Umbilical cord (tissue), 2 donors: Measurements from ENCODE around the gene MED9. TPM values are rescaled to one million over a fixed set of nuclear protein-coding genes. Genes with fewer than 3 reads are reported as not detected.
"Not testable (repeated sequence)": the region's sequence is repeated elsewhere in the genome, so short reads cannot be mapped to it uniquely, and the experiment has no call there.

Experiments used
- DNase-seq: peaks from one replicate; pipeline ENCODE4 v3.0.0-alpha.2; 2015; ENCODE audit warnings: low spot score
- total RNA-seq: library from RNA; depleted of rRNA; stranded (reverse); fragments of >200 nt; gene quantifications from one replicate; pipeline ENCODE4 v1.2.3, GENCODE V29; 2014; ENCODE audit warnings: low replicate concordance; ENCODE audit not compliant: insufficient read depth

The MED9 gene
- total RNA-seq, 1 donor from 2014 or later, result 24.1 TPM

DNA sequence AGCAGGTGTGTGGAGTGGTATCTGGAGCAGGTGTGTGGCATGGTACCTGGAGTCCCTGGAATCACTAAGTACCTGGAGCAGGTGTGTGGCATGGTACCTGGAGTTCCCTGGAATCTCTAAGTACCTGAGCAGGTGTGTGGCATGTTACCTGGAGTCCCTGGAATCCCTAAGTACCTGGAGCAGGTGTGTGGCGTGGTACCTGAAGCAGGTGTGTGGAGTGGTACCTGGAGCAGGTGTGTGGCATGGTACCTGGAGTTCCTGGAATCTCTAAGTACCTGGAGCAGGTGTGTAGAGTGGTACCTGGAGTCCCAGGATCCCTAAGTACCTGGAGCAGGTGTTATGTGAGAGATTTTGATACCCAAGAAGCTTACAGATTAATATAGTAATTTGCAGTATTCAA, 22.1 kb upstream of the MED9 start:
- not testable (repeated sequence) for DNase-seq

DNA sequence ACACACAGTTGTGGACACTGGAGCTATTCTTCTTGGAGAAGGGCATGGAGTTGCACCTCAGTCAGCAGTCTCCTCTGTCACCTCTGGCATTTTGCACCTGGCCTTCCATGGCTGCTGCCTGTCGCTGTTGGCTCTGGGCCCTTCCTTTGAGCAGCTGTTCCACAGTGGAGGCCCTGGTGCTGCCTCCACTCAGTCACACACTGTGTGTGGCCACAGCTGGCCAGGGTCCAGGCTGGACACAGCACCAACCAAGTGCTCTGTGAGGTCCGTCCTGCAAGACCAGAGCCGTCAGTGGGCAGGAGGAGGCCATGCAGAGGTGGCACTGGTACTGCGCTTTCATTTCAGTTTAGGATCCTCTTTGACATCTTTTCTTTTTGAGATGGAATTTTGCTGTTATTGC, 21.6 kb upstream of the MED9 start:
- no peak for DNase-seq

DNA sequence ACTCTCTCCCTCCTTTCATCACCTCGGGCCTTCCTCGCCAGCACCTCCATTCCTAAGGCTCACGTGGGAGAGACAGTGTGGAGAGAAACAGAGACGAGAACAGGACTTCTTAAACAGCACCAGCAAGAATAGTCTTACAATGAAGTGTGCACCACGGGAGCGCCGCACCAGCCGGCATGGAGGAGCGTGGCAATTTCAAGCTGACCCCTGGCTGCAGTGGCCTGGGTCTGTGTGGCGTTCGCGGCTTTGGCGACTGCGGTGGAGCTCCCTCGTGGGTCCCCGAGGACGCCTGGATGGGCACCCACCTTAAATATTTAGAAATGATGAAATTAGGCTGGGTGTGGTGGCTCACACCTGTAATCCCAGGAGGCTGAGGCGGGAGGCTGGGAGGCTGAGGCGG, 20.5 kb upstream of the MED9 start:
- DNase-seq, result no peak

DNA sequence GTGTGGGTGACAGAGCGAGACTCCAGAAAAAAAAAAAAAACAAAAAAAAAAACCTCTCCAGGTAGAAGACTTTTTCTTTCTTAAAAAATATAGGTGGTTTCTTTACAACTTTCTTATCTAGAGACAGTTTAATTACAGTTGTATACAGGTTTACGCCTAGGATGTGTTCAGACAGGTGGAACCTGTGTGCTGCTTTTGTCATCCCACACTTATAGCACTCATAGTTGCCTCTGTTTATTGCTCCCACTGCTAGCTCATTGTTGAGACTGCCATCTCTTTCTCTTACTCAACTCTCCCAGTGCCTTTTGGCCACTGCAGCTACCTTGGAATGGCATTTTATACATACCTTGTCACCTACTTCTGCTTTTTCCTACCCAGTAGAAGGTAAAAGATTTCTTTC, 19.1 kb upstream of the MED9 start:
- no peak for DNase-seq

DNA sequence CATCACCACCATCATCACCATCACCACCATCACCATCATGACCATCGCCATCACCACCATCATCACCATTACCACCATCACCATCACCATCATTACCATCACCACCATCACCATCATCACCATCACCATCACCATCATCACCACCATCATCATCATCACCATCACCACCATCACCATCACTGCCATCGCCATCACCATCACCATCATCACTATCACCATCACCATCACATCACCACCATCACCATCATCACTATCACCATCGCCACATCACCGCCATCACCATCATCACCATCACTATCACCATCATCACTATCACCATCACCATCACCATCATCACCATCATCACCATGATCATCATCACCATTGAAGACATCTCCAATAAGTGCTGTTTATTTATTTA, 16.8 kb upstream of the MED9 start:
- no peak for DNase-seq

DNA sequence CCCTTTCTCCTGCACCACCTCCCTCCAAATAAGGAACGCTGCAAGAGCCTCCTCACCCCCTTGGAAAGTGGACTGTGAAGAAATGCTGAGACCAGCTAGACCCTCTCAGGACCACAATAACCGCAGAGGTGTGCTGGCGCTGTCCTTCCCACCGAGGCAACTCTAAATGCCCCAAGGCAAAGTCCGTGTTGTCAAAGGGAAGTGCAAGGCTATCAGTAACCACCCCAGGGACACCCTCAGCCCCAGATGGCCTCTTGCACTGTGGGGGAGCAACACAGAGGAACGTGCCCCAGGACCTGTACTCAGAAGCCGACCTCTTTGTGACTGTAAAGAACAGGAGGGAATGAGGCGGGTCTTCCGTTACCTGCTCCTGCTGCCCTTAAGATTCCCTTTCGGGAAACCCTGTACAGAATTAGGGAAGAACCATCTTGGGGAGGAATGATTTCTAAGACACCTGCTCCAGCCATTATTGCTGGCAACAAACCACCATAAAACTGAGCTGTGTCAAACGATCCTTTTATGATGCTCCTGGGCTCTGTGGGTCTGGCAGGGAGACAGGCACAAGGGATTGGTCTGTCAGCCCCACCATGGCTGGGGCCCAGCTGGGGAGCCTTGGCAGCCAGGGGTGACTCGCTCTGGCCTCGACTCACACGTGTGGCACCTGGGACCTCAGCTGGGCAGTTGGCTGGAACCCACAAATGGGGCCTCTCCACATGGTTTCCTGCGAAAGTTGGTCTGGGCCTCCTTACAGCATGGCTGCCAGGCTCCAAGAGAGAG, 14.6 kb upstream of the MED9 start:
- DNase-seq, result no peak

DNA sequence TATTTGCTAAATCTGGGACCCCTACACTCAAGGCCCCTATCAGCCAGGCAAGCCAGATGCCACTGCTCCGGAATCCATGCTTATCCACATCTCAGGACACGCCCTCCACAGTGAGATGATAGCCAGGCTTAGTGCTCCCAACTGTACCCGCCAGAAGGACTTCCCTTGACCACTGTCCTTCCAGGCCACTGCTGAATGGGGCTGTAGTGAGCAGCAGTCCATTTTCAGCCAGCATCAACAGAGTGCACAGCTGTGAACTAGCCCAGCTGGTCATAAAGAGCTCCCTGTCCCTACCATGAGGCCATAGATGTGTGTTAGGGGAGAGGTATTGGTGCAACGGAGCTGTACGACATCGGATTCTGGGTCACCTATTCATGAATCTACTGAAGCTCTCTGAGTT, 13.0 kb upstream of the MED9 start:
- no peak for DNase-seq

DNA sequence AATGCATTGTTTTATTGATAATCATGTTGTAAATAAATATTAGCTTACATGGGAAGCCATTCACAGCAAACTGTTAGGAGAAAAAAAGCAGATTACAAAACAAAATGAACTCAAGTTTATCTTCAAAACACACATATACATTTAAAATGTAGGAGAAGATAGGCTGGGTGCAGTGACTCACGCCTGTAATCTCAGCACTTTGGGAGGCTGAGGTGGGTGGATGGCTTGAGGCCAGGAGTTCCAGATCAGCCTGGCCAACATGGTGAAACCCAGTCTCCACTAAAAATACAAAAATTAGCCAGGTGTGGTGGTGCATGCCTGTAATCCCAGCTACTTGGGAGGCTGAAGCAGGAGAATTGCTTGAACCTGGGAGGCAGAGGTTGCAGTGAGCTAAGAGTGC, 10.9 kb upstream of the MED9 start:
- not testable (repeated sequence) for DNase-seq

DNA sequence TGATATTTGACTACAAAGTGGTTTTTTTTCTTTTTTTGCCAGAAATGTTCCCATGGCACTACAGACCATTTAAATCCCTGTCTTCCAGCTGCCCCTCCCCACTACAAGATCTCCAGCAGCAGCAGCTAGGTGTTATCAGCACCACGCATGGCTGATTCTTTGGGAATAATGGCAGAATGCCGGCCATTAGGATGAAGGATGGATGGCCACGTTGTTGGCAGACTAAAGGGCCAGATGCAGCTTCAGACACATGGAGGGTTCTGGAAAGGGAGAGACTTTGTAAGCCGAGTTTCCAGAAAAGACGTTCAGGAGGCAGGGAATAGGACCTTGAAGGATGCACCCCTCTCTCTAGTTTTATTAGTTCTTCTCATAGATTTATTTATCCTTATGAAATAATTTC, 10.3 kb upstream of the MED9 start:
- DNase-seq, result no peak

DNA sequence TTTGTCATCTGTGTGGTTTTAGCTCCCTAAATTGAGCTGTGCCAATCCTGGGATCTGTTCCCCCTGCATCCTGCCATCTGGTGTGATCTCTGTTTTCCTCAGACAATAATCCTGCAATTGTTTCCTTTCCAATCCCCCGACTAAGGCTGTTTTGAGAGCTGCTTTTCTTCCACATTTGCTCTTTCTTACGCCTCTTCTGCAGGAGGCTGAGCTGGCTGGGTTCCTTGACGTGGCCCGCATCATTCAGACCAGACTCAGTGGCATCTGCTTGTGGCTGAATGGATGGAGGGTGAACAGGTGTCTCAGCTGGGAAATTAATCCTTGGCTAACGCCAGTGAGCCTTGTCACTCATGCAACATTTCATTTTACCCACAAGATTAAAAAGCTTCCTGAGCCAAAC, 9.8 kb upstream of the MED9 start:
- no peak for DNase-seq

DNA sequence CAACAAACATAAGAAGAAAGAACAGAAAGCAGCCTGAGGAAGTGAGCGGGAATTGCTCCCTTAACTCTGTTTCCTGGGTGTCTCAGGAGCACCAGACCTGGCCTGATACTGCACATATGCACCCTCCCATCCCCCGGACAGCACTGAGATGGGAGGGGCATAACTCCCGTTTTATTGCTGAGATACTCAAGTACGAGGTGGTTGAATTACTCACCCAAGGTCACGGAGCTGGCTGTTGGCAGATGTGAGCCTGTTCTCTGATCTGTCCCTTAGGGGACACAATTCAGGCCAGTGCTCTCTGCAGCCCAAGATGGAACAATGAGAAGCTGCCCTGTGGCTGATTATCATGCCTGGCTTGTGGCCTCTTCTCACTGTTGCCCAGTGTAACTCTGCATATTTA, 9.1 kb upstream of the MED9 start:
- no peak for DNase-seq

DNA sequence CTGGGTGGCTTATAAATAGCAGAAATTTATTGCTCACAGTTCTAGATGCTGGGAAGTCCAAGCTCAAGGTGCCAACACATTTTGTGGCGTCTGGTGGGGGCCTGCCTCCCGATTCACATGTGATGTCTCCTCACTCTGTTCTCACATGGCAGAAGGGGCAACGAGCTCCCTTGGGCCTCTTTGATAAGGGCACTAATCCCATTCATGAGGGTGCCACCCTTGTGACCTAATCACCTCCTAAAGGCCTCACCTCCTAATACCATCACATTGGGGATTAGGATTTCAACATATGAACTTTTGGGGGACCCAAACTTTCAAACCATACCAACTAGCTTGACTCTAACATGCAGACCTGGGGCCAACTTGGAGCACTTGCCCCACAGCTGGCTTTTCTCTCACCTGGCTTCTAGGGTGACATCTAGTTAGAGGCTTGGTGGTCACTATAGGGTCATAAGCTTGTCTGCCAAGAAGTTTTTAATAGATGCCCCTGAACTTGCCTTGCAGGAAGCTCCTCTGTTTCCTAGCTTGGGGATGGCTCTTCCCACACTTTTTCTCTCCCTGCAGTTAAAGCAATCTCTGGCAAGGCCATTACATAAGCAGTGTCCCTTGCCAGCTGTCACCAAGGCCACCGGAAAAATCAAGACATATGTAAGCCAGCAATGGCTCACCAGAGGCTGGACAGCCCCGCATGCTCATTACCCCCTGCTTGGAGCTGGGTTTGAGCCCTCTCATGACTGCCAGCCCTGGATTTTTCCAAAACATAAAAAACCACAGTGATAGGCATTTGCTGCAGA, 8.4 kb upstream of the MED9 start:
- DNase-seq, result no peak

DNA sequence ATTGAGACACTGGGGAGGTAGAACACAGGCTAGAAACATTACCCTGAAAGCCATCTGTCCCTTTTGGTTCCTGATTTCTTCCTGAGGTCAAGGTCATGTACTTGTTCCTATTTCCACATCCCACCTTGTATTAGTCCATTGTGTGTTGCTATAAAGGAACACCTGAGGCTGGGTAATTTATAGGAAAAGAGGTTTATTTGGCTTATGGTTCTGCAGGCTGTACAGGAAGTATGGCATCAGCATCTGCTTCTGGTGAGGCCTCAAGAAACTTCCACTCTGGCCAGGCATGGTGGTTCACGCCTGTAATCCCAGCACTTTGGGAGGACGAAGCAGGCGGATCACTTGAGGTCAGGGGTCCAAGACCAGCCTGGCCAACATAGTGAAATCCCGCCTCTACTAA, 7.4 kb upstream of the MED9 start:
- no peak for DNase-seq

DNA sequence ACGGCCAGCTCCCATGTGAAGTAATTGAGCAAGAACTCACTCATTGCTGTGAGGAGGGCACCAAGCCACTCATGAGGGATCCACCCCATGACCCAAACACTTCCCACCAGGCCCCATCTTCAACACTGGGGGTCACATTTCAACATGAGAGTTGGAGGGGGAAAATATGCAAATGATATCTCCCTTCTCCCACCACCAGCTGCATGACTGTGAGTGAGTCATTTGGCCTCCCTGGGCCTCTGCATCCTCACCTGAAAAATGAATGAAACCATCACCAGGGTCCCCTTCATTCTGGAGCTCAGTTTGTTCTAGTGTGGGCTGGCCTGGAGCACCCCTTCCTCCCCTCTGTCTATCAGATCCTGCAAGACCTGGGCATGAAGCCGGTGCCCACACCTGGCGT, 6.8 kb upstream of the MED9 start:
- no peak for DNase-seq

DNA sequence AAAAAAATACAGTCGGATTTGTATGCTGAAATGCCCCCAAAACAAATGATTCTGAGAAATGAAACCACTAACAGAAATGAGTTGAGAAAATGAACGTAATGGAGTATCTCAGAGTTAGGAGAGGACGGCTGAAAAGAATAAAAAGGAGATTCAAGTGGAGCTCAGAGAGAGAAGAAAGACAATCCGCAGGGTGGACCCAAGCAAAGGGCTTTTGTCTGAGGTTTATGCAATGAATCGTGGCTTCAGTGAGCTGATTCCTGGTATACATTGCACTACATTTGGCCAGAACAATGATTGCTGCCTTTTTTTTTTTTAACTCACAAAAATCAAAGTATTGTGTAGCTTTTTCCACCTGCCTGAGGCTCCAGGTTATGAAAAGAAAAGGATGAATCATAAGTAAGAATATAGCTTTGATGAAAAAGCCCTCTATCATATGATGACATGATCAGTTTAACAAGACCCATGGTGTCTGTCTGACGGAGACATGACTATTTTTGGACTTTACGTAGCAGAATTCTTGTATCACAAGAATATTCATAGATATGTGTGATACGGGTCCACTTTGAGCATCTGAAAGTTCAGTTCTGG, 4.4 kb upstream of the MED9 start:
- DNase-seq, result no peak

DNA sequence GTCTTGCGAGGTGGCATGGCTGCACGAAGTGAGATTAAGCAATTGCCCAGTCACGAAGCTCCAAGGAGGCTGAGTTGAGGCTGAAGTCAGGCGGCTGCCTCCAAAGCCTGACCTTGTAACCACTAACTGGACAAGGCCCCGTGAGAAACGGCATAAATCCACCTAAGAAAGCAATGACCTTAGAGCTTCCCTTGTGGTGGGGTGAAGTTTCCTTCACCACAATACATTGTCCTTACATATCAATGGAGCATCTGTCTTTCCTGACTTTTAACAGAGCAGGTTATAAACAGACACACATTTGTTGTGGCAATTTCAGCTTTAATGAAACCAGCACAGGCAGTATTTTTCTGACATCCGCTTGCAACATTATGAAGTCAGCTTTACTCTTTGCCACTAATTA, 2.5 kb upstream of the MED9 start:
- DNase-seq, result no peak

DNA sequence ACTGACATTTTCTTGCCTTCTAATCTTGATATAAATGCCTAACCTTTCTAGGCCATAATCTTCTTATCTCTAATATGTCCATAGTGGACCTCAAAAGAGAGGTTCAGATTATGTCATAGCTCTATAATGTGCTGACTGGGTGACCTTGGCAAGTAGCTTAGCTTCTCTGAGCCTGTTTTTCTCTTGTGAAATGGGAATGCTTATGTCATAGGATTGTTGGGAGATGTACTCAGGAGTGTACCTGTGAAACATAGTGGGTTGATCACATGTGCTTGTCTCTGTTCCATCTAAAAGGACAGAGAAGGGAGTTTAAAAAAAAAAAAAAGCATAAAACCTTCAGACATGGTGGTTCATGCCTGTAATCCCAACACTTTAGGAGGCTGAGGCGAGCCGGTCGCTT, 2.4 kb downstream of the MED9 start:
- no peak for DNase-seq

DNA sequence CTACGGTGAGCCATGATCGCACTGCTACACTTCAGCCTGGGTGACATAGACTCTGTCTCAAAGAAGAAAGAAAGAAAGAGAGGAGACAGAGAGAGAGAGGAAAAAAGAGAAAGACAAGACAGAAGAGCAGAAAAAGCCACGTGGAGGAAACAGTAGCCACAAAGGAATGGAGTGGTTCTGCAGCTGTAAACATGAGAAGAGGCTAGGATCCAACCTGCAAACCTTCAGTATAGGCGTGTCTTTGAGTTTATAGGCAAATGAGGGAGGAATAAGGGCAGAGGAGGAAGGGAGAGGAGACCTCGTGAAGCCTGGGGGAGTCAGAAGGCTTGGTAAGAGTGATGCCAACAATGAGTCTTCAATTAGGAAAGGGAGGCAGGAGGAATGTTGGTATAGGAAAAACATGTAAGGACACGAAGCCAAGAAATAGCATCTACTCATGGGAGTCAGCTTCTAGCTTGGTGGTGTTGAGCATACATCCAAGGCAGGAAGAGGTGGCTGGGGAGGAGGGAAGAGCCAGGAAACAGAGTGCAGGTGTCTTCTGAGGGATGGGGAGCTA, 3.9 kb downstream of the MED9 start:
- DNase-seq, result no peak

DNA sequence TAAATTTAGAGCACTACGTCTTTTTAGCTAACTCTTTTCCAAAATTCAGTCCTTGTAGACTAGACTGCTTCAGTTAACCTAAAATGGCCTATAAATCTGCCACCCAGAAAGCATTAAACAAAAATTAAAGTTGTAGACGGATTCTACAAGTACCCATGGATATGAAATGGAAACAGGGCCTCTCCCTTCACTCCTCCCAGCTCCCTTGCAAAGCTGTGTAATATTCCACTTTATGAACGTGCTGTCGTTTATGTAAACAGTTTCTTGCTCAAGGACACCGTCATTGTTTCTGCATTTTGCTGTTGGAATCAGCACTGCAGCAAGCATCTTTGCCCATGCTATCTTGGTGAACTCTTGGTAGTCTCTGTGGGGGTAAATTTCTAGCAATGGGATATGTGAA, 5.1 kb downstream of the MED9 start:
- DNase-seq, result no peak

DNA sequence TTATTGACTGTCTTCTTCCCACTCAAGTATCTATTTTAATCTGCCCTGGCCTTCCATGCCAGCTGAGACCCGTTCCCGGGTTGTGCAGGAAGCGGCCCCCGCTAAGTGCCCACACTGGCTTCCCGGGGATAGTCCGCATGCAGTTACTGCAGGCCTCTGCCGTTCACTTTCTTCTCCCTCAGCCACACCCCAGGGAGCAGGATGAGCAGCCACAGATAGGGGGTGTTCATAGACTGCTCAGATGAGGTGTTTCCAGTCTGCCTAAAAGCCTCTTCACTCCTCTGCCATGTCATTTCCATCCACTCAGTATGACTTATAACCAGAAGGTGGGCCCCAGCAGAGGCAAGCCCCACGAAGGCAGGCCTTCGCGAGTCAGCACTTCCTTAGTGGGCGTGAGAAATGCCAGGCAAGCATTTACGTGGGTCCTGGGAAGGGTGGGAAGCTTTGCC, 7.7 kb downstream of the MED9 start:
- no peak for DNase-seq

DNA sequence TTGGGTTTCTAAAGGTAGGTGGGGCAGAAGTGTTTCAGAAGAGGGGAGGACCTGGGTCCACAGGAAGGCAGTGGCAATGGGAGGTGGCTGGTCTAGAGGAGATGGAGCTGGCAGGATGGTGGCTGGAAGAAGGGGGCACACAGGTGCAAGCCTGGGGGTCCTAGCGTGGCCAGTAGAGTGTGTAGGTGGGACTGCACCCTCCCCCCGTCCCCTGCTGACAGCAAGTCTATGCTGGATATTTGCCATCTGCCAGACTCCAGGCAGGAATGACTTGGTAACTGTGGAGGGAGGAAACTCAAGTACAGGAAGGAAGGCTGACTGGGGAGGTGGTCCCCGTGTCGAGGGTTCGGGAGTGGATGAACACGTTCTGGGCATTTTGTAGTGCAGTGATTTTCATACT, 8.6 kb downstream of the MED9 start:
- no peak for DNase-seq

DNA sequence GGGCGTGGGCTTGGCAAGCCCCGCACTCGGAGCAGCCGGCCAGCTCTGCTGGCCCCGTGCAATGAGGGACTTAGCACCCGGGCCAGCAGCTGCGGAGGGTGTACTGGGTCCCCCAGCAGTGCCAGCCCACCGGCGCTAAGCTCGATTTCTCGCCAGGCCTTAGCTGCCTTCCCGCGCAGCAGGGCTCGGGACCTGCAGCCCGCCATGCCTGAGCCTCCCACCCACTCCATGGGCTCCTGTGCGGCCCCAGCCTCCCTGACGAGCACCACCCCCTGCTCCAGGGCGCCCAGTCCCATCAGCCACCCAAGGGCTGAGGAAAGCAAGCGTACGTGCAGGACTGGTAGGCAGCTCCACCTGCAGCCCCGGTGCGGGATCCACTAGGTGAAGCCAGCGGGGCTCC, 9.6 kb downstream of the MED9 start:
- not testable (repeated sequence) for DNase-seq

DNA sequence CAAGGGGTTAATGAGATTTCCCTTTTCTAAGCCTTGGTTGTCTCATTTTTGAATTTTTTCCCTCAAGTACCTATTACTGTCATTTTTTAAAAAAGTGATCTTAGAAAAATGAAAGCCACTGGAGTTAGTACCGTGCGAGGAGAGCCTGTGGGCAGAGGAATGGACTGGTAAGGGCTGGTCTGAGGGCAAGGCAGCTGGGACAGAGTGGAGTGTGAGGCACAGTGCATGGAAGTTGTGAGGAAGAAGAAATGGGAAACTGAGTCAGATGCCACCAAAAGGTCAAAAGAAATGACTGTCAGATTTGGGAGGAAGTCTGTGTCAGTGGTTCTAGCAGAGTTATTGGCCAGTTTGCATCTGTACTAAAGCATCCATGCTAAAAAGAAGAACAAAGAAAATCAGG, 11.2 kb downstream of the MED9 start:
- no peak for DNase-seq
